ENCODE measurements around the gene AP1B1.

- TF ChIP-seq, protein P1, sequence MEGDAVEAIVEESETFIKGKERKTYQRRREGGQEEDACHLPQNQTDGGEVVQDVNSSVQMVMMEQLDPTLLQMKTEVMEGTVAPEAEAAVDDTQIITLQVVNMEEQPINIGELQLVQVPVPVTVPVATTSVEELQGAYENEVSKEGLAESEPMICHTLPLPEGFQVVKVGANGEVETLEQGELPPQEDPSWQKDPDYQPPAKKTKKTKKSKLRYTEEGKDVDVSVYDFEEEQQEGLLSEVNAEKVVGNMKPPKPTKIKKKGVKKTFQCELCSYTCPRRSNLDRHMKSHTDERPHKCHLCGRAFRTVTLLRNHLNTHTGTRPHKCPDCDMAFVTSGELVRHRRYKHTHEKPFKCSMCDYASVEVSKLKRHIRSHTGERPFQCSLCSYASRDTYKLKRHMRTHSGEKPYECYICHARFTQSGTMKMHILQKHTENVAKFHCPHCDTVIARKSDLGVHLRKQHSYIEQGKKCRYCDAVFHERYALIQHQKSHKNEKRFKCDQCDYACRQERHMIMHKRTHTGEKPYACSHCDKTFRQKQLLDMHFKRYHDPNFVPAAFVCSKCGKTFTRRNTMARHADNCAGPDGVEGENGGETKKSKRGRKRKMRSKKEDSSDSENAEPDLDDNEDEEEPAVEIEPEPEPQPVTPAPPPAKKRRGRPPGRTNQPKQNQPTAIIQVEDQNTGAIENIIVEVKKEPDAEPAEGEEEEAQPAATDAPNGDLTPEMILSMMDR (IDR thresholded peaks at IDR 0.05), result no peak
- TF ChIP-seq, protein P2, sequence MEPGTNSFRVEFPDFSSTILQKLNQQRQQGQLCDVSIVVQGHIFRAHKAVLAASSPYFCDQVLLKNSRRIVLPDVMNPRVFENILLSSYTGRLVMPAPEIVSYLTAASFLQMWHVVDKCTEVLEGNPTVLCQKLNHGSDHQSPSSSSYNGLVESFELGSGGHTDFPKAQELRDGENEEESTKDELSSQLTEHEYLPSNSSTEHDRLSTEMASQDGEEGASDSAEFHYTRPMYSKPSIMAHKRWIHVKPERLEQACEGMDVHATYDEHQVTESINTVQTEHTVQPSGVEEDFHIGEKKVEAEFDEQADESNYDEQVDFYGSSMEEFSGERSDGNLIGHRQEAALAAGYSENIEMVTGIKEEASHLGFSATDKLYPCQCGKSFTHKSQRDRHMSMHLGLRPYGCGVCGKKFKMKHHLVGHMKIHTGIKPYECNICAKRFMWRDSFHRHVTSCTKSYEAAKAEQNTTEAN (CRISPR knock-in tag; IDR thresholded peaks at IDR 0.05), result no peak
- TF ChIP-seq IRF2 (CRISPR knock-in tag; IDR thresholded peaks at IDR 0.05; ENCODE audit: borderline replicate concordance, low read depth) (no peak), TP53 (CRISPR knock-in tag; IDR thresholded peaks at IDR 0.05) (no peak), ESRRA (CRISPR knock-in tag; IDR thresholded peaks at IDR 0.05; ENCODE audit: borderline replicate concordance) (no peak), NR2C2 (CRISPR knock-in tag; IDR thresholded peaks at IDR 0.05) (no peak), MXD4 (CRISPR knock-in tag; IDR thresholded peaks at IDR 0.05; ENCODE audit: borderline replicate concordance) (no peak), GTF2I (CRISPR knock-in tag; conservative IDR thresholded peaks at IDR 0.05) (no peak), E2F5 (CRISPR knock-in tag; IDR thresholded peaks at IDR 0.05) (no peak)
Measured at GRCh38 chr22:29342577-29343312, 45.6 kb downstream of the AP1B1 start.
